ENCODE measurements around the gene IRAK2.

- TF ChIP-seq SIN3A (IDR thresholded peaks at IDR 0.05; ENCODE audit: borderline replicate concordance, insufficient read depth, low read depth, low read length) (no peak), CTCF (IDR thresholded peaks at IDR 0.05) (no peak), REST (IDR thresholded peaks at IDR 0.05; ENCODE audit: insufficient read depth in 1 of 2, low read depth in 2 of 2, low read length in 1 of 2) (no peak)
These were observed 13.0 kb downstream of the IRAK2 start for GRCh38 chr3:10177737-10178136.

Data from Panc1 (cell line).